ENCODE results near the gene SDK1.

Gene SDK1

DNA sequence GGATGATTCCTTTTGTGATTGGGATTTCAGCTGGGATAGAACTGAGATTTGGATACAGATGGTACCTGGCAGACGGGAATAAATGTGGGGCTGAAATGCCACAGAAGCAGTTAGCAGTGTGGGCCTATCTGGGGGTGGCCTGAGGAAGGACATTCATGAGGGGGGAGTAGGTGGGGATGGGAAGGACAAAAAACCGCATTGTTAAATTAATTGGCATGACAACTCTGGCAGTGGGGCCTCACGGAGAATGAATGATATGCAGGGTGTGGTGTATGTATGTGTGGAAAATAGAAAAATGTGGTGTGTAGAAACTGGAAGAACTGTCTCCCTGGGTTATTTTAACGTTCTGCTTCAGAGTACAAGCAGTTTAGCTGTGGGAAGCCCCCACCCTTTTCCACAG lies 17.8 kb downstream of the SDK1 start:
- no peak for TF ChIP-seq ZFX (IDR thresholded peaks at IDR 0.05)
- TF ChIP-seq, protein P1, sequence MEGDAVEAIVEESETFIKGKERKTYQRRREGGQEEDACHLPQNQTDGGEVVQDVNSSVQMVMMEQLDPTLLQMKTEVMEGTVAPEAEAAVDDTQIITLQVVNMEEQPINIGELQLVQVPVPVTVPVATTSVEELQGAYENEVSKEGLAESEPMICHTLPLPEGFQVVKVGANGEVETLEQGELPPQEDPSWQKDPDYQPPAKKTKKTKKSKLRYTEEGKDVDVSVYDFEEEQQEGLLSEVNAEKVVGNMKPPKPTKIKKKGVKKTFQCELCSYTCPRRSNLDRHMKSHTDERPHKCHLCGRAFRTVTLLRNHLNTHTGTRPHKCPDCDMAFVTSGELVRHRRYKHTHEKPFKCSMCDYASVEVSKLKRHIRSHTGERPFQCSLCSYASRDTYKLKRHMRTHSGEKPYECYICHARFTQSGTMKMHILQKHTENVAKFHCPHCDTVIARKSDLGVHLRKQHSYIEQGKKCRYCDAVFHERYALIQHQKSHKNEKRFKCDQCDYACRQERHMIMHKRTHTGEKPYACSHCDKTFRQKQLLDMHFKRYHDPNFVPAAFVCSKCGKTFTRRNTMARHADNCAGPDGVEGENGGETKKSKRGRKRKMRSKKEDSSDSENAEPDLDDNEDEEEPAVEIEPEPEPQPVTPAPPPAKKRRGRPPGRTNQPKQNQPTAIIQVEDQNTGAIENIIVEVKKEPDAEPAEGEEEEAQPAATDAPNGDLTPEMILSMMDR (conservative IDR thresholded peaks at IDR 0.05), result no peak
- H3K27ac ChIP-seq, result no peak overlapping the region

DNA sequence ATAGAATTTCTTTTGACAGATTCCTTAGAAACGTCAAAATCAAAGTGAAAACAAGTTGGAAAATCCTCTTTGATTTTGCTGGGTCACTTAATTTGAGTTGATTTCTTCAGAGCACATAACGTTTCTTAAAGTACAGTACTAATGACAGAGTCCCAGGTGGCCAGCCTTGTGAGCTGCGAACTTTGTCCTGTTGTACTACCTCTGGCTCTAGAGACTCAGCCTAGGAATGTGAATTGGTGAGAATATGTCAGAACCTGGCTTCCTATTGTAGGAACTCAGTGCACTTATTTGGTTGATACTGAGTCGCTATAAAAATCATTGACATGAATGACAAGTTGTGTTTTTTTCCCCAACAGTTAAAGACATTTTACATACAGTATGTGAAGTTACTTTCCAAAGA lies 20.2 kb downstream of the SDK1 start:
- H3K27ac ChIP-seq, result no peak overlapping the region
- no peak for TF ChIP-seq ZFX (IDR thresholded peaks at IDR 0.05)
- TF ChIP-seq, protein P1 (conservative IDR thresholded peaks at IDR 0.05), result no peak

DNA sequence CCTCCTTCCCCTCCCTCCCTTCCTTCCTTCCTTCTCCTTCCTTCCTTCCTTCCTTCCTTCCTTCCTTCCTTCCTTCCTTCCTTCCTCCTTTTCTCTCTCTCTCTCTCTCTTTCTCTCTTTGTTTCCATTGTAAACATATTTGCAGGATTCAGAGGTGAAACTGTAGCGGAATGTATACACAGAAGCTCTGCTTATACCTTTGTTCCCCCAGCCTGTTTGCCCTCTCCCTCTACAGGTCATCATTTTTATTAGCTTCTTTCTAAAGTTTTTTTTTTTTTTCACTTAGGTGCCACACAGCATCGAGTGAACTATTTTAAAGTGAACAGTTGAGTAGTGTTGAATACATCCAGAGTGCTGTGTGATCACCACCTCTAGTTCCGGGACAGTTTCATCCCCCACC lies 20.7 kb downstream of the SDK1 start:
- no peak overlapping the region for H3K27ac ChIP-seq

DNA sequence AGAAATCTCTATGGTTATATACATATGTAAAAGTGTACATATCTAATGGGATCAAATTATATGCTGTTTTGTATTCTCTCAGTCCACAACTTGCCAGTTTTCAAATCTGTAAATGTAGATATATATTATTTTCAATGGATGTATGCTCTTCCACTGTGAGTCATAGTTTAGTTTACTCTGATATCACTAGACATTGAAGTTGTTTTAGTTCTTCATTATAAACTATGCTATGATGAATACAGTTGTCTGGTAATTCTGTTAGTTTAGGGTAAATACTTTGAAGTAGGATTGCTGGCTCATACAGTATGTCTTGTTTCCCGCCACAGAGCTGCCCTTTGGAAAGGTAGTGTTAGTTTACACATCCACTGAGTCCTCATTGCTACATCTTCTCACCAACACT lies 25.2 kb downstream of the SDK1 start:
- H3K27ac ChIP-seq, result no peak overlapping the region
- no peak for TF ChIP-seq ZFX (IDR thresholded peaks at IDR 0.05)
- TF ChIP-seq, protein P1 (conservative IDR thresholded peaks at IDR 0.05), result no peak

More for the DNA sequence above, 20.7 kb downstream of the SDK1 start:
- TF ChIP-seq, protein P1 (conservative IDR thresholded peaks at IDR 0.05), result no peak
- no peak for TF ChIP-seq ZFX (IDR thresholded peaks at IDR 0.05)

DNA sequence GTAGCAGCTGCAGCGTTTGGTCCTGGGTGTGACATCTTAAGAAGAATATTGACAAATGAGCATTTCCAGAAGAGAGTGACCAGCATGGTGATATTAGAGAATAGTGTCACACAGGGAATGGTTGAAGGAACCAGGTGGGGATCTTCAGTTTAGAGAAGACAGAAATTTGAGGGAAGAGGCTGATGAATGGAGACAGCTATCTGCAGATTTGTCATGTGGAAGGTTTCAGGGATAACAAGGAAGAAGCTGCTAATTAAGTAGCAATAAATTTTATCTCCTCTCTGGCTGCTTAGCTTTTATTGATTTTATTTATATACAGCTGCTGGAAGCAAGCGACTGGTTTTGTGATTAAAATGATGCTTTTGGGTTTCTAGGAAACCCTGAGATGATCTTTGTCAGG lies 26.0 kb downstream of the SDK1 start:
- no peak overlapping the region for H3K27ac ChIP-seq
- TF ChIP-seq ZFX (IDR thresholded peaks at IDR 0.05), result no peak
- TF ChIP-seq, protein P1 (conservative IDR thresholded peaks at IDR 0.05), result no peak

DNA sequence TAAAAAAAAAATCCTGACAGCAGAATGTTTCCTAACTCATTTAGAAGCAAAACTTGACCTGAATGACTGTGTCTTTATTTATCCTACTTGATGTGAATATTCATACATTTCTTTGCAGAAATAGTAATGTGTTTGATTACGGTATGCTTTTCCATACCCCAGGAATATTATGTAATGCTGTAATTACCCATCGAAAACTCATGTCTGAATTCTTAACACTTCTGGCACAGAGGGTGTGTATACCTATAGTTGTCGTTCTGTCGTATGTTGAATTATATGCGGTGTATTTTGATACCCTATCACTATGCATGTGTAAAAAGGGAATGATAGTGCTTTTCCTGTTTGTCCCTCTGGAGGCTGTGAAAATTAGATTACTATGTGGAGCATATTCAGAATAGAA lies 26.6 kb downstream of the SDK1 start:
- H3K27ac ChIP-seq, result no peak overlapping the region
- TF ChIP-seq ZFX (IDR thresholded peaks at IDR 0.05), result no peak
- TF ChIP-seq, protein P1 (conservative IDR thresholded peaks at IDR 0.05), result no peak

DNA sequence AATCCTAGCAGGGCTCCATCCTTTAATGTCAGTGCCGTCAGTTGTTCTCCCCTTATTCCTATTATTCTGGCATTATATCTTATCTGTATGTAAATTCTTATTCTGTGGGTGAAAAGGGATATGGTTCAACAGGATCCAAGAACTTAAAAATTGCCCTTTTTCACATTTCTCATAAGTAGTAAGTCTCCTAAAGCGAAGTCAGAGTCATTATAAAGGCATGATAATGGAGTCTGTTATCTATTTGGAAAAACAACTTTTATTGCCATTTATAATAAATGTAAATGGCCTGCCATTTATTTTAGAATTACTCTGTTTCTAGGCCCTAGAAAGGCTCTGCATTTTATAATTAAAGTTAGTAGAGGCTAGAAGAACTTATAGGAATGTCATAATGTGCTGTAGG lies 31.3 kb downstream of the SDK1 start:
- no peak for TF ChIP-seq ZFX (IDR thresholded peaks at IDR 0.05)
- no peak overlapping the region for H3K27ac ChIP-seq

DNA sequence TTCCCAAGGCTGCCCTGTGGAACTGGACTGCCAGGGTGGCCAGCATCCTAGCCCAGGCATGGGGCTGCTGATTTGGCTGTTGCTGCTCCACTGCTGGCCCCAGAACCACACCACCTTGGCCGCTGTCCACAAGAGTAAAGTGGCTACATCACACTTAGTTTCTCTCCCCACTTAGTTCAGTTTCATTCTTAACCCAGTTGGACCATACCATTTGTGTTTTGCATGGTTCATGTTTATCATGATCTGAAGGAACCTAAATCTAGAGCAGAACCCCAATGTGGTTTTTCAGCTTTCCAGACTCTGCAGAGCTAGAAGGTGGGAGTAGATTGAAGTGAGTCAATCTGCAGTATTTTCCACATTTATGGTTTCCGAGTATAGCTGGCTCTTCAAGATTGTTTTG lies 32.8 kb downstream of the SDK1 start:
- TF ChIP-seq, protein P1 (conservative IDR thresholded peaks at IDR 0.05), result no peak
- TF ChIP-seq ZFX (IDR thresholded peaks at IDR 0.05), result no peak
- no peak overlapping the region for H3K27ac ChIP-seq
